ENCODE data around the gene EPHA2.
A peak's percentile ranks its signal among the peaks of the same experiment; 100 is the strongest.

GRCh38 chr1:16139473-16139962 is 16.4 kb downstream of the EPHA2 start:
- TF ChIP-seq POU6F1 (CRISPR knock-in tag; IDR thresholded peaks at IDR 0.05; ENCODE audit: borderline replicate concordance, low read depth) (no peak), ZNF70 (CRISPR knock-in tag; IDR thresholded peaks at IDR 0.05) (no peak), ZFP3 (CRISPR knock-in tag; IDR thresholded peaks at IDR 0.05) (peak; percentile 100), GLIS3 (CRISPR knock-in tag; IDR thresholded peaks at IDR 0.05) (no peak), RARB (CRISPR knock-in tag; IDR thresholded peaks at IDR 0.05) (no peak)

Measured in SK-N-SH treated with all-trans-retinoic acid at 6 μM for 48 hours (cell line).